NCI-H446 (cell line): ENCODE data around the gene ZBTB39.
"Not testable (repeated sequence)": the region's sequence is repeated elsewhere in the genome, so short reads cannot be mapped to it uniquely, and the experiment has no call there.

Experiments
- DNase-seq, 2 experiments: peaks; one replicate each; lab custom pipeline; 2025; lab: John Stamatoyannopoulos, UW

ZBTB39 gene

GRCh38 chr12:56980268-56980667, 26.1 kb downstream of the ZBTB39 start:
- no peak for DNase-seq

- DNase-seq, result no peak
These were observed 26.7 kb downstream of the ZBTB39 start for GRCh38 chr12:56979628-56980027.

DNA sequence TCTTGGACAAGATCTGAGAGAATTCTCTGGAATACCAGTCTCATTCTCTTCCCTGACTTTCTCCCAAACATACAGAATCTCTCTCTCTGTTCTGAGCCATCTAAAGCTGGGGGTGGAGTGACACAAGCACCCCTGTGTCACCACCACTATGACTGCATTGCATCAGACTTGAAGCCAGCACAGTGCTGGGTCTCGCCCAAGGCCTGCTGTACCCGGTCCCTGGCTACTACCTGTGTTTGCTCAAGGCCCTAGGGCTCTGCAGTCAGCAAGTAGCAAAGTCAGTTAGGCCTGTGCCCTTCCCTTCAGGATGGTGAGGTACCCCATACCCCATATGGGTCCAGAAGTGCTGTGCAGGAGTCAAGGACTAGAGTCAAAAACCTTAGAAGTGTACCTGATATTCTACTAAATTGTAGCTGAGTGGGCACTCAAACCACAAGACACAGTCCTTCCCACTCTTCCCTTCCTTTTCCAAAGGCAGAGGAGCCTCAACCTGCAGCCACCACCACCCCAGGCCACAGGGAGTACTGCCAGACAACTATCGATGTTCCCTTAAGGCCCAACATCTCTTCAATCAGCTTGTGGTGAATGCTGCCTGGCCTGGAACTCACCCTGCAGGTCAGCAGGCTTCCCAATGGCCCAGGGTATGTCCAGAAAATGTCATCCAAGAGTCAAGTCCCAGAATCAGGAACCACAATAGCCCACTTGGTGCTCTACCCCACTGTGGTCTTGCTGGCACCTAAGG, 27.8 kb downstream of the ZBTB39 start:
- no peak for DNase-seq

- DNase-seq, result not testable (repeated sequence)
These were observed 29.0 kb downstream of the ZBTB39 start for GRCh38 chr12:56977361-56977760.

DNA sequence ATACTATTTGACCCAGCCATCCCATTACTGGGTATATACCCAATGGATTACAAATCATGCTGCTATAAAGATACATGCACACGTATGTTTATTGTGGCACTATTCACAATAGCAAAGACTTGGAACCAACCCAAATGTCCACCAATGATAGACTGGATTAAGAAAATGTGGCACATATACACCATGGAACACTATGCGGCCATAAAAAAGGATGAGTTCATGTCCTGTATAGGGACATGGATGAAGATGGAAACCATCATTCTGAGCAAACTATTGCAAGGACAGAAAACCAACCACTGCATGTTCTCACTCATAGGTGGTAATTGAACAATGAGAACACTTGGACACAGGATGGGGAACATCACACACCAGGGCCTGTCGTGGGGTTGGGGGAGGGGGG, 32.1 kb downstream of the ZBTB39 start:
- DNase-seq, result not testable (repeated sequence)

DNA sequence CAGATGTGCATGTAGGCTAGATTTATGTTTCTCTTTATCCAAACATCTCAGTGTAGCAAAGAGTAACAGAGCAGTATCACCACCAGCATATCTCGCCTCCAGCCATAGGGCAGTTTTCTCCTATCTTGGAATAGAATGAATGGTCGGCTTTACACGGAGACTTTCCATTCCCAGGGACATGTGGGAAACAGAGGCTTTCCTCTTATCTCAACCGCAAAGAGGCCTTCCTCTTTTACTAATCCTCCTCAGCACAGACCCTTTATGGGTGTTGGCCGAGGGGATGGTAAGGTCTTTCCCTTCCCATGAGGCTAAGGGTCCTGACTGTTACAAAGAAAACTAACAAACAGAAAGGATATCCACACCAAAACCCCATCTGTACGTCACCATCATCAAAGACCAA, 37.4 kb downstream of the ZBTB39 start:
- DNase-seq, result not testable (repeated sequence)

- not testable (repeated sequence) for DNase-seq
These were observed 40.2 kb downstream of the ZBTB39 start for GRCh38 chr12:56965997-56966642.

- DNase-seq, result not testable (repeated sequence)
These were observed 41.2 kb downstream of the ZBTB39 start for GRCh38 chr12:56965124-56965523.

- DNase-seq, result not testable (repeated sequence)
These were observed 42.8 kb downstream of the ZBTB39 start for GRCh38 chr12:56963557-56963956.

DNA sequence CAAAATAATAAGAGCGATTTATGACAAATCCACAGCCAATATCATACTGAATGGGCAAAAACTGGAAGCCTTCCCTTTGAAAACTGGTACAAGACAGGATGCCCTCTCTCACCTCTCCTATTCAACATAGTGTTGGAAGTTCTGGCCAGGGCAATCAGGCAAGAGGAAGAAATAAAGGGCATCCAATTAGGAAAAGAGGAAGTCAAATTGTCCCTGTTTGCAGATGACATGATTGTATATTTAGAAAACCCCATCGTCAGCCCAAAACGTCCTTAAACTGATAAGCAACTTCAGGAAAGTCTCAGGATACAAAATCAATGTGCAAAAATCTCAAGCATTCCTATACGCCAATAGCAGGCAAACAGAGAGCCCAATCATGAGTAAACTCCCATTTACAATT, 44.1 kb downstream of the ZBTB39 start:
- DNase-seq, result not testable (repeated sequence)

- DNase-seq, result no peak
These were observed 47.9 kb downstream of the ZBTB39 start for GRCh38 chr12:56958422-56958821.

- no peak for DNase-seq
These were observed 48.9 kb downstream of the ZBTB39 start, which contains the start of gene RDH16 for GRCh38 chr12:56957229-56958052. TSS of gene RDH16 (minus strand) at chr12:56957608. CDS start at chr12:56957462, 146 bp downstream.

DNA sequence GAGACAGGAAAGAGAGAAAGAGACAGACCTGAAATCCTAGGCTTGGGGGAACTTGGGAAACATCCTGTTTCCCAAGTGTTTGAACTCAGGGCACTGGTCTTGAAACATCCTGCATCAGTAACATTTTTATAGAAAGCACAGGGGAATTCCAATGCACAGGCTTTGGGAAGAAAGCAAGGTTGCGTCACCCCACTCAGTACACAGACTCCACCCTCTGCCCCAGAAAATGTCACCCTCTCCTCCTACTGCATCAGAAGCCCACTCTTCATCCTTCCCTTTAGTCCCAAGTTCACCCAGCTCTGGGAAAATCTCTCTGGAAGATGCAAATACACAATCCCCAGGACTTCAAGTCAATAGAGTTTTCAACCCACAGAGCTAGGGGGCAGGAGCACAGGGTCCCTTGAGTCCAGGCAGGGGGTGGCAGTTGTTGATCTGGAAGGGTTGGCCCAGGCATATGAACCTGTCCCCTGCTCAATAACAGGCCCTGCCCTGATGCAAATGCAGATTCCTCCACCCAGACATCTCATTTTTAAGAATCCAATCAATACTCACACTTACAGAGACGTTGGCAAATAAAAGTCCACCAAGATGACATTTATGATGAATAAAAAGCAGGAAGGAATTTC, 50.6 kb downstream of the ZBTB39 start:
- no peak for DNase-seq

DNA sequence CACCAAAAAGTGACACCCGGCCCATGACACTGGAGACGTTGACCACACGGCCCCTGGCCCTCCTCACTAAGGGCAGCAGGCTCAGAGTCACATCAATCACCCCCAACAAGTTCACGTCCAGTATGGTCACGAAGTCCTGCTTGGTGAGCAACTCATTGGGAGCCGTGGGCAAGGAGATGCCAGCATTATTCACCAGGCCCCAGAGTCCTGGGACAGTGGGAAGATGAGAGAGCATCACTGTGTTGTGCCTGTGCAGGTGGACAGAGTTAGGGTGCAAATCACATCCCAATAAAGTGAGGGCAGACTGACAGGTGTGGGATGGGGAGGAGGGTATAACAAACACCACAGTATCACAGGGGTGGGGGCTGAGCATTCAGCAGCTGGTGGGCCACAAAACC, 51.4 kb downstream of the ZBTB39 start:
- DNase-seq, result no peak

DNA sequence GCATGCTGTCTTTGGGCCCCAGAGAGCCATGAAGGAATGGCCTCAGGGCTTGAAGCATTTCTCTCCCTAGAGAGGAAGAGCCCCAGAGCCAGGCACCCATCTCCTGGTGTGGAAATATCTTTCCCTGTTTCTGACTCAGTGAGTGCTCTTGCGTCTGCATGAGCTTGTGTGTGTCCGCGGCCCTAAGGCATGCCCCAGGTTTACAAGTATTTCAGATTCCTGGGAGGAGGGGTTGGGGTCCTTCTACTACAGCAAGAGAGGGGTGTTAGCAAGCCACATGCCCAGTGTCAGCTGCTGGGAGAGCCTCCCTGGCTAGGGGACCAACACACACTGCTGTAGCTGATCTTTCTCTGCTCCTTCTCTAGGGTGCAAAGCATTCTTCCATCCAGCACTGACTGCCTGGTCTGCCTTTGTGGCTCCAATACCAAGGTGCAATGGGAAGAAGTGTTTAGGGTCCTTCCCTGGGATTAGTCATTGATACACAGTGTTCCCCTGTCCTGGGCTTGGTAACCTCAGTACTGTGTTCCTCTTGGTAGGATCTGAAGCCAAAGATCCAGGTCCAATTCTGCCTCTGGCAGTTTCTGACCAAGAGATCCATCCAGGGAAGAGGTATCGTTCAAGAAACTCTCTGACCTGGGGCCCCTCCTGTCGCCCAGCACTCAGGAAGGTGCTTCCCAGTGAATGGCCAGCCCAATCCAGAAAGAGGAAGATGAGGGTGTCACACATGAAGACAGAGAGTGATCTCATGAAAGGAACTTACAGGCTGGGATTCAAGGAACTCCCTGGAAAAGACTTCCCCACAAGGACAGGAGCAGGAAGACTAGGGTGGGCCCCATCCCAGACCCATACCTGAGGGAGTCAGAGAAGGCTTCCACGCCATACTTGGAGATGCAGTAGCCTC, 52.0 kb downstream of the ZBTB39 start:
- DNase-seq, result no peak

DNA sequence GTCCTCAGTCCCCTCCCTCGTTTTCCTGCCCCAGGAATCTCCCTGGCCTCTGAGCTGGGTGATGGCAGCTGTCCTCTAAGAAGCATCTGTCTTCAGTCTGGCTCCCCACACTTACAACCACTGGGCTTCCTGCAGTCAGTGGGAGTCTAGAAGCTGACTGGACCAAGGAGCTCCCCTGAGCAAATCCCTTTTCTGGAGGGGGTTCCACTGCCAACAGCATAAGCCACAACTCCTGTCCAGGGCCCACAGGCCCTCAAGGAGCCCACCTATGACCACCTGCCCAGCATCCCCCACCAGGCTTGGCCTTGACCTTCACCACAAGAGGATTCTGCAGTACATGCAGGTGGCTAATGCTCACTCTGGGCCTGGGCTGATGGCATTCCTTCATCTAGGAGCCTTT, 53.0 kb downstream of the ZBTB39 start:
- no peak for DNase-seq

GRCh38 chr12:56951582-56952339, 54.6 kb downstream of the ZBTB39 start:
- no peak for DNase-seq

DNA sequence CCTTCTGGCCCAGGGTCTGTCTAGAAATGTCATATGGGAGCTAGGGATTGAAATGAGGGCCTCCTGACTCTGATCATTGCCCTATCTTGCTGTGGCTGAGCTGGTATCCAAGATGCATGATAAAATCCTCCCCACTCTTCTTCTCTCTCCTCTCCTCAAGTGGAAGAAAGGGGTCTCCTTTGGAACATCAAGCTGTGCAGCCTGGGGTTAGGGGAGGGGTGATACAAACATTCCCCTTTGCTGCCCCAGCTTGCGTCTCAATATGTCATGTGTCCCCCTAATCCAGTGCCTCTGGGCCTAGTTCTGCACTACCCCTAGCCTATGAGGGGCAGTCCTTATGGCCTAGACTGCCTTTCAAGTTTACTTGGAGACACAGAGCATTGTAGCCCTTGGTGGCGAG, 57.5 kb downstream of the ZBTB39 start:
- DNase-seq, result no peak
